Epithelial cell of esophagus (primary cell): ENCODE measurements around the gene RRM2.
"Not testable (repeated sequence)": the region's sequence is repeated elsewhere in the genome, so short reads cannot be mapped to it uniquely, and the experiment has no call there.

Experiments used
- DNase-seq: peaks from one replicate; pipeline ENCODE4 v3.0.0; 2010; ENCODE audit warnings: low read depth
- H3K4me3 ChIP-seq: 2 replicates; pipeline ENCODE4 v1.5.1; 2011; ENCODE audit warnings: mild to moderate bottlenecking, low read length, control low read depth
- TF ChIP-seq, protein P1 (sequence below): IDR thresholded peaks from 2 replicates; pipeline ENCODE4 v1.5.1; 2011; ENCODE audit warnings: low read depth, mild to moderate bottlenecking, low read length, control low read depth, inconsistent platforms; ENCODE audit not compliant: insufficient read depth; ENCODE audit errors: missing control alignments

The RRM2 gene

DNA sequence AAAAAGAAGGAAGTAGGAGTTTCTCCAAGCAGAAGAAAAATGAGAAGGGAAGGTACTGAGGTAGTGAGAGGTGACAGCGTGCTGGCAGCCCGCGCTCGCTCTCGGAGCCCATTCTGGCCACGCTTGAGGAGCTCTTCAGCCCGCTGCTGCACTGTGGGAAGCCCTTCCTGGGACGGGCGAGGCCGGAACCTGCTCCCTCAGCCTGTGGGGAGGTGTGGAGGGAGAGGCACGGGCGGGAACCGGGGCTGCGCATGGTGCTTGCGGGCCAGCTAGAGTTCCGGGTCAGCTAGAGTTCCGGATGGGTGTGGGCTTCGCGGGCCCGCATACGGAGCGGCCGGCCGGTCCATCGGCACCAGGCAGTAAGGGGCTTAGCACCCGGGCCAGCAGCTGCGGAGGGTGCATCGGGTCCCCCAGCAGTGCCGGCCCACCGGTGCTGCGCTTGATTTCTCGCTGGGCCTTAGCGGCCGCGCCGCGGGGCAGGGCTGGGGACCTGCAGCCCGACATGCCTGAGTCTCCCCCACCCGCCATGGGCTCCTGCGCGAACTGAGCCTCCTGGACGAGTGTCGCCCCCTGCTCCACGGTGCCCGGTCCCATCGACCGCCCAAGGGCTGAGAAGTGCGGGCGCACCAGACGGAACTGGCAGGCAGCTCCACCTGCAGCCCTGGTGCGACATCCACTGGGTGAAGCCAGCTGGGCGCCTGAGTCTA is 31.2 kb upstream of the RRM2 start:
- peak overlapping the region; percentile 28 for H3K4me3 ChIP-seq
- DNase-seq: no peak
- TF ChIP-seq, protein P1, sequence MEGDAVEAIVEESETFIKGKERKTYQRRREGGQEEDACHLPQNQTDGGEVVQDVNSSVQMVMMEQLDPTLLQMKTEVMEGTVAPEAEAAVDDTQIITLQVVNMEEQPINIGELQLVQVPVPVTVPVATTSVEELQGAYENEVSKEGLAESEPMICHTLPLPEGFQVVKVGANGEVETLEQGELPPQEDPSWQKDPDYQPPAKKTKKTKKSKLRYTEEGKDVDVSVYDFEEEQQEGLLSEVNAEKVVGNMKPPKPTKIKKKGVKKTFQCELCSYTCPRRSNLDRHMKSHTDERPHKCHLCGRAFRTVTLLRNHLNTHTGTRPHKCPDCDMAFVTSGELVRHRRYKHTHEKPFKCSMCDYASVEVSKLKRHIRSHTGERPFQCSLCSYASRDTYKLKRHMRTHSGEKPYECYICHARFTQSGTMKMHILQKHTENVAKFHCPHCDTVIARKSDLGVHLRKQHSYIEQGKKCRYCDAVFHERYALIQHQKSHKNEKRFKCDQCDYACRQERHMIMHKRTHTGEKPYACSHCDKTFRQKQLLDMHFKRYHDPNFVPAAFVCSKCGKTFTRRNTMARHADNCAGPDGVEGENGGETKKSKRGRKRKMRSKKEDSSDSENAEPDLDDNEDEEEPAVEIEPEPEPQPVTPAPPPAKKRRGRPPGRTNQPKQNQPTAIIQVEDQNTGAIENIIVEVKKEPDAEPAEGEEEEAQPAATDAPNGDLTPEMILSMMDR: no peak

DNA sequence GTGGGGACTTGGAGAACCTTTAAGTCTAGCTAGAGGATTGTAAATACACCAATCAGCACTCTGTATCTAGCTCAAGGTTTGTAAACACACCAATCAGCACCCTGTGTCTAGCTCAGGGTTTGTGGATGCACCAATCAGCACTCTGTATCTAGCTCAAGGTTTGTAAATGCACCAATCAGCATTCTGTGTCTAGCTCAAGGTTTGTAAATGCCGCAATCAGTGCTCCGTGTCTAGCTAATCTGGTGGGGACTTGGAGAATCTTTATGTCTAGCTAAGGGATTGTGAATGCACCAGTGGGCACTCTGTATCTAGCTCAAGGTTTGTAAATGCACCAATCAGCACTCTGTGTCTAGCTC is 30.7 kb upstream of the RRM2 start:
- DNase-seq, H3K4me3 ChIP-seq: not testable (repeated sequence)

DNA sequence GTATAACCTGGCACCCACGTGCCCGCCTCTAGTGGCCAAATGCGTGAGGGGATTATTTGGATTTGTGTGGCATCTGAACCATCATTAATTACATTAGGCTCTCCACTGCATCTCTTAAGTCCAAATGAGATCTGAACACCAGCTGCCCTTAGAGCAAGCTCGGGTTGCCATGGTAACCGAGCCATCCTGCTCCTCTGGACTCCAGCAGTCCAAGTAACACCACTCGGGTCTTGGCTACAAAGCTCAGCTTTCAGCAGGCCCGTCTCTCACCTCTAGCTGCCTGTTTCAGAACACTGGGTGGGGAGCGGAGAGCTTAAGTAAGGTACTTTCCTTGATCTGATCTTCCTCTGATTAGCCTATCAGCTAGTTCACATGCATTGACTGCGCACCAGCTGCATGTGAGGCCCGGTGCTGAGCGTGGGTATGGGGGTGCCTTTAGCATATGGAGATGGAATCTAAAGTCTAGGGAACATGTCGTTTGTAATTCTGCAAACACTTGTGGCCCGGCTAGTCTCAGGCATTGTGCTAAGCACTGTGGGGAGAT is 28.2 kb upstream of the RRM2 start:
- H3K4me3 ChIP-seq: no peak overlapping the region
- DNase-seq: no peak
- TF ChIP-seq, protein P1: no peak

DNA sequence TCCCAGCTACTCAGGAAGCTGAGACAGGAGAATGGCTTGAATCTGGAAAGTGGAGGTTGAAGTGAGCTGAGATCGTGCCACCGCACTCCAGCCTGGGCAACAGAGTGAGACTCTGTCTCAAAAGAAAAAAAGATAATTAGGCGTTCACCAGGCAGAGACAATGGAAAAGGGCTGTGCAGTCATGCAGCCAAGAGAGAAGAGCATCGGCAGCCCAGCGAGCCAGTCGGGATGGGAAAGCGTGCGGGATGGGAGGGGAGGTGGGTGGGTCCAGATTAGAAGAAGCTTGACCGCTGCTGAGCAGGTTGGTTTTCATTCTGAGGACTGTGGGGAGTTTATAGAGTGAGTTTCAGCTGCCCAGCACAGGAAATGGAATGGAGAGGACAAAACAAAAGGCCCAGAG is 27.4 kb upstream of the RRM2 start:
- TF ChIP-seq, protein P1: no peak
- H3K4me3 ChIP-seq: no peak overlapping the region
- DNase-seq: no peak

DNA sequence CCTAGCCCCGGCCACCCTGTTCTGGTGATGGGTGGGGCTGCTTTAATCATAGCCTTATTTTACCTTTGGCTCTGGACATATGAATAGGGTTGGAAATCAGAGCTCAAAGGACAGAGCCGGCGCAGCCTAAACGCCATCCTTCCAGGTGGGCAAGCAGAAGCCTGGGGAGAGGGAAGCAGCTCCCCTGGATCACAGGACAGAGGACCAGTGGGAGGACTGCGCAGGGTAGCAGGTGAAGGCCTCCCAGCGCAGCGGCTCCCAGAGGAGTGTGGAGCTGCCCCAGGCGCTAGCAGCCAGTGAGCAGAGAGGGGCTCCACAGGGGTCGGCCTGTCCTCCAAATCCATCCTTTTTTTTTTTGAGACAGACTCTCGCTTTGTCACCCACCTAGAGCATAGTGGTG is 25.9 kb upstream of the RRM2 start:
- no peak for DNase-seq
- H3K4me3 ChIP-seq: no peak overlapping the region
- TF ChIP-seq, protein P1: no peak

DNA sequence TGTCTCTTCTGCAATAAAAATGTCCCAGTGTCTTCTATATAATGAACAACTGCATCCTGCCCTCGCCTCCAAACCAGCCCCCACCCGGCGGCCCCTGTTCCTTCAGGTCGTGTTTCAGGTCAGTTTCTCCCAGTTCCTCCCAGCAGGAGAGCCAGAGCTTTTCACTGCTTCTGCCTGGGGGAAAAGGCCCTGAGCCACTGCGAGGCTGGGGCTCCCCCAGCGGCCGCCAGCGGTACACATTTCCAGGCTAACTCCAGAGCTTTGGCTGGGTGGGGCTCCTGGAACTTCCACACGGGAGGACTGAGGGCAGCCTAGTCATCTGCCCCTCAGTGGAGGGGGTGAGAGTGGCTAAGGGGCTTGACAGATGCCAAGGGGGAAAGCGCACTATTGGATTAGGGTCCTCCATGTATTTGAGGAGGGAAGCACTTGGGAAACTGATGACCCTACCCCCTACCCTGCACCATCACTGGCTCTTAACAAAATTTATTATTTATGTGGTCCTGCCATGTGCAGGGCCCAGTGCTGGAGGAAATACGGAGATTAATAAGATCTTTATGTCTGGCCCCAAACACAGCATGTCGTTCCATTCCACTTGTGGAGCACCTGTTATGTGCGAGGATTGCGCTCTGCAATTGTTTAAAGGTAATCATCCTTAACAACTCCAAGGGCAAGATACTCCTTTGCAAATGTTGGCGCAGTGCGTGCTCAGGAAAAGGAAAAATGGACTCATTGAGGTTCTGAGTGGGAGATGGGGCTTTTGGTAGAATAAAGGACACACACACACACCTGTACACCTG is 25.0 kb upstream of the RRM2 start:
- H3K4me3 ChIP-seq: no peak overlapping the region
- peak; percentile 67 for DNase-seq
- TF ChIP-seq, protein P1: peak; percentile 88

DNA sequence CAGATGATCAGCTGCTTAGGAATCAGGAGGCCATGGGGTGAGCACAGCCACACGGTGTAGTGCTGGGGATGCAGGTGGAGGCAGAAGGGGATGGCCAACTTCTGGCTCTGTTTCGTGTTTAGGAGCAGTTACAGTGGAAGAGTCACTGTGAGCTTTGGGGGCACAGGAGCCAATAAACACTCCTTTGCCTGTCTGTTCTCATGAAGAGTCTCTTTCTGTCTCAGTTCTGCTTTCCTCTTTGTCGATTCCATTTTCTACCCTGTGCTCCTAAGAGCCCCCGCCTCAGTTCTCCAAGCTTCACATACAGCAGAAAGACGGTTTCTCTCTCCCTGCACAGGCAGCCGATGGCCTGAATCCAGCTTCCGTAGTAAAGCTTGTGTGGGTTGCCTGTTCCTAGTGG is 21.0 kb upstream of the RRM2 start:
- TF ChIP-seq, protein P1: no peak
- no peak overlapping the region for H3K4me3 ChIP-seq
- no peak for DNase-seq
